Peyer's patch (tissue), 4 donors: ENCODE data around the gene TPSG1.

Source experiments
- POLR2A ChIP-seq, 2 donors: fragments of 450-650 bp; IDR thresholded peaks; one replicate each; pipeline ENCODE4 v1.5.1; 2017; ENCODE audit warnings: antibody characterized with exemption in 2 of 2, mild to moderate bottlenecking in 2 of 2, moderate library complexity in 2 of 2
- TF ChIP-seq, protein P1 (sequence below), 6 experiments: fragments of 450-650 bp in 4 of 6; fragments of 200-600 bp in 2 of 6; sonication (generic) in 1 of 6; IDR thresholded peaks; one replicate each; pipeline ENCODE4 v1.5.1; 2017 to 2019; ENCODE audit warnings: antibody characterized with exemption in 6 of 6, mild to moderate bottlenecking in 3 of 6, moderate library complexity in 1 of 6

DNA sequence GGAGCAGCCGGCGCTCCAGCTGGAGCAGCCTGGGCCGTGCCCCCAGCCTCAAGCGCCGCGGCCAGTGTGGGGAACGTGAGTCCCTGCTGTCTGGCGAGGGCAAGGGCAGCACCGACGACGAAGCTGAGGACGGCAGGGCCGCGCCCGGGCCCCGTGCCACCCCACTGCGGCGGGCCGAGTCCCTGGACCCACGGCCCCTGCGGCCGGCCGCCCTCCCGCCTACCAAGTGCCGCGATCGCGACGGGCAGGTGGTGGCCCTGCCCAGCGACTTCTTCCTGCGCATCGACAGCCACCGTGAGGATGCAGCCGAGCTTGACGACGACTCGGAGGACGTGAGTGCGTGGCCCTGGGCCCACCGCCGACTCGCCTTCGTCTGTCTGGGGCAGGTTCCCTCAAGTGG is 16.0 kb downstream of the TPSG1 start:
- TF ChIP-seq, protein P1, sequence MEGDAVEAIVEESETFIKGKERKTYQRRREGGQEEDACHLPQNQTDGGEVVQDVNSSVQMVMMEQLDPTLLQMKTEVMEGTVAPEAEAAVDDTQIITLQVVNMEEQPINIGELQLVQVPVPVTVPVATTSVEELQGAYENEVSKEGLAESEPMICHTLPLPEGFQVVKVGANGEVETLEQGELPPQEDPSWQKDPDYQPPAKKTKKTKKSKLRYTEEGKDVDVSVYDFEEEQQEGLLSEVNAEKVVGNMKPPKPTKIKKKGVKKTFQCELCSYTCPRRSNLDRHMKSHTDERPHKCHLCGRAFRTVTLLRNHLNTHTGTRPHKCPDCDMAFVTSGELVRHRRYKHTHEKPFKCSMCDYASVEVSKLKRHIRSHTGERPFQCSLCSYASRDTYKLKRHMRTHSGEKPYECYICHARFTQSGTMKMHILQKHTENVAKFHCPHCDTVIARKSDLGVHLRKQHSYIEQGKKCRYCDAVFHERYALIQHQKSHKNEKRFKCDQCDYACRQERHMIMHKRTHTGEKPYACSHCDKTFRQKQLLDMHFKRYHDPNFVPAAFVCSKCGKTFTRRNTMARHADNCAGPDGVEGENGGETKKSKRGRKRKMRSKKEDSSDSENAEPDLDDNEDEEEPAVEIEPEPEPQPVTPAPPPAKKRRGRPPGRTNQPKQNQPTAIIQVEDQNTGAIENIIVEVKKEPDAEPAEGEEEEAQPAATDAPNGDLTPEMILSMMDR (IDR thresholded peaks at IDR 0.05) = no peak
- TF ChIP-seq POLR2A (IDR thresholded peaks at IDR 0.05) = no peak
